Esophagus muscularis mucosa (tissue), 3 donors: ENCODE results near the gene RASGRF1.

ENCODE experiments used
- EP300 ChIP-seq: sonication (generic); formaldehyde crosslinking; IDR thresholded peaks from one replicate; pipeline ENCODE4 v1.6.1; 2017; ENCODE audit warnings: antibody characterized with exemption
- TF ChIP-seq, protein P1 (sequence below), 3 experiments: fragments of 200-600 bp in 2 of 3; fragments of 450-650 bp in 1 of 3; sonication (generic) in 2 of 3; IDR thresholded peaks; one replicate each; pipeline ENCODE4 v1.5.1; 2017 to 2019; ENCODE audit warnings: antibody characterized with exemption in 3 of 3, mild to moderate bottlenecking in 2 of 3, moderate library complexity in 1 of 3

DNA sequence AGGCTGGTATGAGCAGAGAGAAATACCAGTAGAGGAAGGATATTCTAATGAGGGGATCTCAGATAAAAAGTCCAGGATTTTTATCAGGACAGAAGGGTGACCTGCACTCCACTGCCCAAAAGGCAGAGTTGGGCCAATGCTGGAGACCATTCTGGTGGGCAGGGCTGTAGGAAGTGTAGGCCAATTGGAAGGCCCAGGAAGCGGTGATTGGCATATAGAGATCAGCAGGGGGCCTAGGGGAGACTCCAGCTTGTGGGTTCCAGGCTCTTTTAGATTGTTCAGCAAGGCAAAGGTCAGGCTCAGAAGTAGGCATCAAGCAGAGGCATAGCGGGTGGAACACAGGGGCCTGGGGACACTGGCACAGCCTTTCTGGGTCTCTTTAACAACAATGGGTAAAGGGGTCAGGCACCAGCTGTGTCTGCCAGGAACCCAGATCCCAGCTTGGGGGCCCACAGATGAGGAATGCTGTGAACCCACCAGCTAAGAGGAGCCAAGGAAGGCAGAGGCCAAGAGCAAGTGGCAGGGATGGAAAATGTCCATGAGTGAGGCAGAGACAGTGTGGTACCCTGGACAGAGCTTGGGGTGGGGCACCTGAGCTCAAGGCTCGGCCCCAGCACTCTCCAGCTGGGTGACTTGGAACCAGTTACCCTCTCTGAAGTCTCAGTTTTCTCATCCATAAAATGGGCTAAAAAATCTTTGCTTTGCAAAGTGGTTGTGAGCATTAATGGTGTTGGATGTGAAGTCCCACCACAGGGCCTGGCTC, 27.0 kb upstream of the RASGRF1 start:
- TF ChIP-seq EP300: no peak
- TF ChIP-seq, protein P1, sequence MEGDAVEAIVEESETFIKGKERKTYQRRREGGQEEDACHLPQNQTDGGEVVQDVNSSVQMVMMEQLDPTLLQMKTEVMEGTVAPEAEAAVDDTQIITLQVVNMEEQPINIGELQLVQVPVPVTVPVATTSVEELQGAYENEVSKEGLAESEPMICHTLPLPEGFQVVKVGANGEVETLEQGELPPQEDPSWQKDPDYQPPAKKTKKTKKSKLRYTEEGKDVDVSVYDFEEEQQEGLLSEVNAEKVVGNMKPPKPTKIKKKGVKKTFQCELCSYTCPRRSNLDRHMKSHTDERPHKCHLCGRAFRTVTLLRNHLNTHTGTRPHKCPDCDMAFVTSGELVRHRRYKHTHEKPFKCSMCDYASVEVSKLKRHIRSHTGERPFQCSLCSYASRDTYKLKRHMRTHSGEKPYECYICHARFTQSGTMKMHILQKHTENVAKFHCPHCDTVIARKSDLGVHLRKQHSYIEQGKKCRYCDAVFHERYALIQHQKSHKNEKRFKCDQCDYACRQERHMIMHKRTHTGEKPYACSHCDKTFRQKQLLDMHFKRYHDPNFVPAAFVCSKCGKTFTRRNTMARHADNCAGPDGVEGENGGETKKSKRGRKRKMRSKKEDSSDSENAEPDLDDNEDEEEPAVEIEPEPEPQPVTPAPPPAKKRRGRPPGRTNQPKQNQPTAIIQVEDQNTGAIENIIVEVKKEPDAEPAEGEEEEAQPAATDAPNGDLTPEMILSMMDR (IDR thresholded peaks at IDR 0.05): no peak
